HG03095 (cell line): ENCODE results near the gene TUBB4B.

Experiments used
- ATAC-seq: cut with Tn5 transposase; IDR thresholded peaks from one replicate; pipeline ENCODE4 v1.9.1; 2021; ENCODE audit warnings: moderate library complexity; ENCODE audit not compliant: unreplicated experiment

The TUBB4B gene

GRCh38 chr9:137240841-137241489, at the start of gene TUBB4B:
TSS of gene TUBB4B (plus strand) at chr9:137241287. CDS start at chr9:137241361, 74 bp downstream.
- ATAC-seq, result peak; percentile 53

- no peak for ATAC-seq
Observed at GRCh38 chr9:137191691-137192447, 49.2 kb upstream of the TUBB4B start.

- no peak for ATAC-seq
Observed at GRCh38 chr9:137192448-137192780, 48.7 kb upstream of the TUBB4B start.

- no peak for ATAC-seq
Observed at GRCh38 chr9:137192859-137193258, 48.2 kb upstream of the TUBB4B start.

- ATAC-seq, result no peak
Observed at GRCh38 chr9:137193771-137194170, 47.3 kb upstream of the TUBB4B start.

GRCh38 chr9:137194388-137194787, 46.7 kb upstream of the TUBB4B start:
- ATAC-seq, result no peak

GRCh38 chr9:137194909-137195308, 46.2 kb upstream of the TUBB4B start:
- ATAC-seq, result no peak

GRCh38 chr9:137195525-137196220, 45.4 kb upstream of the TUBB4B start:
- ATAC-seq, result no peak

- no peak for ATAC-seq
Observed at GRCh38 chr9:137198051-137198901, 42.8 kb upstream of the TUBB4B start.

GRCh38 chr9:137198902-137199283, 42.2 kb upstream of the TUBB4B start:
- no peak for ATAC-seq

GRCh38 chr9:137199411-137200121, 41.5 kb upstream of the TUBB4B start:
- no peak for ATAC-seq

- peak; percentile 75 for ATAC-seq
Observed at GRCh38 chr9:137200311-137201204, 40.5 kb upstream of the TUBB4B start, which contains the start of gene TPRN. TSS of gene TPRN (minus strand) at chr9:137200741. CDS start at chr9:137200711, 30 bp downstream.

GRCh38 chr9:137201205-137201868, 39.8 kb upstream of the TUBB4B start:
- no peak for ATAC-seq

GRCh38 chr9:137202966-137203365, 38.1 kb upstream of the TUBB4B start:
- ATAC-seq, result no peak

- ATAC-seq, result no peak
Observed at GRCh38 chr9:137204731-137205125, 36.4 kb upstream of the TUBB4B start.

- ATAC-seq, result no peak
Observed at GRCh38 chr9:137205126-137206069, 35.7 kb upstream of the TUBB4B start, which contains the start of the genes NDOR1 and TMEM203. TSS of gene NDOR1 (plus strand) at chr9:137205700. CDS start at chr9:137205778, 78 bp downstream. TSS of gene TMEM203 (minus strand) at chr9:137205648. CDS start at chr9:137205414, 234 bp downstream.

- ATAC-seq, result no peak
Observed at GRCh38 chr9:137206602-137207001, 34.5 kb upstream of the TUBB4B start.
